Body of pancreas (tissue), 4 donors: ENCODE measurements around the gene SEC24D.

ENCODE experiments used
- POLR2A ChIP-seq, 3 donors: fragments of 450-650 bp; IDR thresholded peaks; one replicate each; pipeline ENCODE4 v1.6.1; 2016; ENCODE audit warnings: antibody characterized with exemption in 3 of 3, mild to moderate bottlenecking in 2 of 3
- TF ChIP-seq, protein P1 (sequence below), 7 experiments: fragments of 450-650 bp in 4 of 7; fragments of 200-600 bp in 3 of 7; sonication (generic) in 3 of 7; IDR thresholded peaks; one replicate each; pipeline ENCODE4 v1.5.1; 2016 to 2019; ENCODE audit warnings: antibody characterized with exemption in 7 of 7

GRCh38 chr4:118762730-118763477 is 73.0 kb downstream of the SEC24D start:
- TF ChIP-seq, protein P1, sequence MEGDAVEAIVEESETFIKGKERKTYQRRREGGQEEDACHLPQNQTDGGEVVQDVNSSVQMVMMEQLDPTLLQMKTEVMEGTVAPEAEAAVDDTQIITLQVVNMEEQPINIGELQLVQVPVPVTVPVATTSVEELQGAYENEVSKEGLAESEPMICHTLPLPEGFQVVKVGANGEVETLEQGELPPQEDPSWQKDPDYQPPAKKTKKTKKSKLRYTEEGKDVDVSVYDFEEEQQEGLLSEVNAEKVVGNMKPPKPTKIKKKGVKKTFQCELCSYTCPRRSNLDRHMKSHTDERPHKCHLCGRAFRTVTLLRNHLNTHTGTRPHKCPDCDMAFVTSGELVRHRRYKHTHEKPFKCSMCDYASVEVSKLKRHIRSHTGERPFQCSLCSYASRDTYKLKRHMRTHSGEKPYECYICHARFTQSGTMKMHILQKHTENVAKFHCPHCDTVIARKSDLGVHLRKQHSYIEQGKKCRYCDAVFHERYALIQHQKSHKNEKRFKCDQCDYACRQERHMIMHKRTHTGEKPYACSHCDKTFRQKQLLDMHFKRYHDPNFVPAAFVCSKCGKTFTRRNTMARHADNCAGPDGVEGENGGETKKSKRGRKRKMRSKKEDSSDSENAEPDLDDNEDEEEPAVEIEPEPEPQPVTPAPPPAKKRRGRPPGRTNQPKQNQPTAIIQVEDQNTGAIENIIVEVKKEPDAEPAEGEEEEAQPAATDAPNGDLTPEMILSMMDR (IDR thresholded peaks at IDR 0.05): no peak
- TF ChIP-seq POLR2A (IDR thresholded peaks at IDR 0.05): no peak
